ENCODE data around the gene YTHDC1. TPM values are rescaled to one million over a fixed set of nuclear protein-coding genes. Genes with fewer than 3 reads are reported as not detected.

YTHDC1 gene
- total RNA-seq, 1 experiment from 2014 or later: 10.0 TPM

- Histone ChIP-seq H3K36me3 (no peaks in the 10 kb centered on the region), H3K4me3 (no peak overlapping the region), H3K9me3 (no peaks in the 10 kb centered on the region), H3K27me3 (no peaks in the 10 kb centered on the region)
- DNase-seq: no peak
These were observed 16.7 kb upstream of the YTHDC1 start for GRCh38 chr4:68366600-68366999.

- H3K27me3 ChIP-seq: no peaks in the 10 kb centered on the region
- H3K36me3 ChIP-seq: no peaks in the 10 kb centered on the region
- no peak for DNase-seq
- H3K9me3 ChIP-seq: no peaks in the 10 kb centered on the region
- no peak overlapping the region for H3K4me3 ChIP-seq
These were observed 15.2 kb upstream of the YTHDC1 start for GRCh38 chr4:68365068-68365467.

- H3K4me3 ChIP-seq: no peak overlapping the region
- peak; percentile 16 for DNase-seq
- no peaks in the 10 kb centered on the region for H3K9me3 ChIP-seq
- H3K36me3 ChIP-seq: no peaks in the 10 kb centered on the region
- H3K27me3 ChIP-seq: no peaks in the 10 kb centered on the region
These were observed 11.3 kb upstream of the YTHDC1 start for GRCh38 chr4:68361146-68361589.

DNA sequence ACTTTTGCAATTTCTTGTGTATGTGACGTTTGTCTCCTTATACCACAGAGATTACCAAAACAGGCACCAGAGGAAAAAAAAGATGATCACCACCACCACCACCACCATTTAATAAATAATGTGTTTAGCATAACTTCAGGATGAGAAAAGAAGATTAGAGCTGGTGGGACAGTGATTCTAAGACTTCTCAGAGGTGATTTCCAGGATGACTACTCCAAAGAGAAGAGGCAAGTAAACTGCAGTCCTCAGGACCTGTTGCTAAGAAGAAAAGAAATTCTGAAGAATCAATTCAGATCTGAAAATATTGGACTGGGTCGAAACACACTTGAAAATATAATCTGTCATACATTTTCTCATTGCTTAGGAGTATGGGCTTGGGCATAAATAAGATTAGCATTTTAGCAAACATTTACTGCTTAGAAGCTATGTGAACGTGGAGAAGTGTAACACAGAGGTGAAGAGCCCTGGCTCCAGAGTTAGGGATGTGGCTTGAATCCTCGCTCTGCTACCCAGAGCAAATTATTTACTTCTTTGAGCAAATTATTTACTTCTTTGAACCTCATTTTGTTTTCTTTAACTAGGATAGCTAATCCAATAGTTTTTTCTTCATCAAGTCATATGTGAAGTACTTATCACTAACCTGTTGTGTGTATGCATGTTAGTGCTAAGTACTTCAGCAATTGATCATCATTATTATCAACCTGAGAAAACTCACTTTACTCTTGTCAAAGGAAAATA, 10.5 kb upstream of the YTHDC1 start:
- H3K4me3 ChIP-seq: no peak overlapping the region
- H3K27me3 ChIP-seq: no peaks in the 10 kb centered on the region
- H3K9me3 ChIP-seq: no peaks in the 10 kb centered on the region
- no peaks in the 10 kb centered on the region for H3K36me3 ChIP-seq
- DNase-seq: no peak

- Histone ChIP-seq H3K27me3 (no peaks in the 10 kb centered on the region), H3K36me3 (no peaks in the 10 kb centered on the region), H3K9me3 (no peaks in the 10 kb centered on the region), H3K4me3 (no peak overlapping the region)
- DNase-seq: no peak
These were observed 9.6 kb upstream of the YTHDC1 start for GRCh38 chr4:68359508-68359907.

- Histone ChIP-seq H3K4me3 (no peak overlapping the region), H3K36me3 (no peaks in the 10 kb centered on the region), H3K27me3 (no peaks in the 10 kb centered on the region), H3K9me3 (no peaks in the 10 kb centered on the region)
- DNase-seq: no peak
These were observed 9.1 kb upstream of the YTHDC1 start for GRCh38 chr4:68358988-68359387.

GRCh38 chr4:68352791-68353190, 2.9 kb upstream of the YTHDC1 start:
- no peak for DNase-seq
- no peaks in the 10 kb centered on the region for H3K9me3 ChIP-seq
- no peaks in the 10 kb centered on the region for H3K36me3 ChIP-seq
- no peak overlapping the region for H3K4me3 ChIP-seq
- H3K27me3 ChIP-seq: no peaks in the 10 kb centered on the region

GRCh38 chr4:68349279-68349648, 626 bp downstream of the YTHDC1 start:
- Histone ChIP-seq H3K9me3 (no peaks in the 10 kb centered on the region), H3K27me3 (no peaks in the 10 kb centered on the region), H3K36me3 (no peaks in the 10 kb centered on the region; the same call in 1 of the 2 replicates), H3K4me3 (peak overlapping the region; percentile 92)
- DNase-seq: peak; percentile 19

DNA sequence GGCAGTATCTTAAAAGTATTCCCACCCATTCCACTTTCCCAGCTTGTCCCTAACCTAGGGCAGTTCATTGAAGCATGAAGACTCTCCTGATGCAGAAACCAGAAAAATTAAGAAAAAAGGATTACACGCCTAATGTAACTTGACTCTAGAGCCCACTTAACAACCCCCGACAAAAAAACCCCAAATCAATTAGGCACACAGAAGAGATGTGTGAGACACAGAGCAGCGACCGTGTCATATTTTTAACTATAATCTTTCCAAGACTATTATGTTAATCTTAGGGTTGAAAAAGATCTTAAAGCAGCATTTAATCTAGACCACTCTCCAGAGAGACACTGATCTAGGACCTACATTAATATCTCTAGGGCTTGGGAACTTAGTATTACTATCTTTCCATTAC, 1.3 kb downstream of the YTHDC1 start:
- Histone ChIP-seq H3K9me3 (no peaks in the 10 kb centered on the region), H3K36me3 (no peaks in the 10 kb centered on the region; the same call in 1 of the 2 replicates), H3K27me3 (no peaks in the 10 kb centered on the region), H3K4me3 (peak overlapping the region; percentile 92)
- no peak for DNase-seq

- H3K4me3 ChIP-seq: peak overlapping the region; percentile 92
- H3K36me3 ChIP-seq: no peaks in the 10 kb centered on the region; the same call in 1 of the 2 replicates
- no peaks in the 10 kb centered on the region for H3K9me3 ChIP-seq
- no peak for DNase-seq
- no peaks in the 10 kb centered on the region for H3K27me3 ChIP-seq
These were observed 2.0 kb downstream of the YTHDC1 start for GRCh38 chr4:68347845-68348244.

DNA sequence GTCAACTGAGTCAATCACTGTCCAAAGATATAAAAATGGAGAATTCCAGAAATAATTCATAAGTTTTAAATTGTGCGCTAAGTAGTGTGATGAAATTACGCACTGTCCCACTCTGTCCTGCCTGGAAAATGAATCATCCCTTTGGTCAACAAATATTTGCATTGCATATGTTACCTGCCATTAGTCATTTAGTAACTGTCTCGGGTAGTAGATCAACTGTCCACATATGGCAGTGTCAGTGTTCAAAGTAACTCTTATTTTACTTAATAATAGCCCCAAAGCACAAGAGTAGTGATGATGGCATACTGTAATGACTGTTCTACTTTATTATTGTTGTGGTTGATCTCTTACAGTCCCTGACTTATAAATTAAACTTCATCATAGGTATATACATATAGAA, 3.4 kb downstream of the YTHDC1 start:
- DNase-seq: no peak
- H3K36me3 ChIP-seq: no peaks in the 10 kb centered on the region; the same call in 1 of the 2 replicates
- H3K4me3 ChIP-seq: no peak overlapping the region
- H3K27me3 ChIP-seq: no peaks in the 10 kb centered on the region
- no peaks in the 10 kb centered on the region for H3K9me3 ChIP-seq

DNA sequence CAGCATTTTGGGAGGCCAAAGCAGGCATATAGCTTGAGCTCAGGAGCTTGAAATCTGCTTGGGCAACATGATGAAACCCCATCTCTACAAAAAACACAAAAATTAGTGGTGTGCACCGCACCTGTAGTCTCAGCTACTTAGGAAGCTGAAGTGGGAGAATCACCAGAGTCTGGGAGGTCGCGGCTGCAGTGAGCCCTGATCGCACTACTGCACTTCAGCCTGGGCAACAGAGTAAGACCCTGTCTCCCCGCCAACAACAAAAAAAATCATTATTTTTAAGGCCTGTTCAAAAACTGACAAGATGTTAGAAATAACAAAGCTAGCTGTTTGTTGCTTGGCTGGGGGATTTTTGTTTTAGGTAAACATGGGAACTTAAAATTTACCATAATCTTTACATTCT, 5.1 kb downstream of the YTHDC1 start:
- H3K27me3 ChIP-seq: no peaks in the 10 kb centered on the region
- H3K4me3 ChIP-seq: no peak overlapping the region
- DNase-seq: no peak
- H3K36me3 ChIP-seq: no peaks in the 10 kb centered on the region; the same call in 1 of the 2 replicates
- H3K9me3 ChIP-seq: no peaks in the 10 kb centered on the region

GRCh38 chr4:68344049-68344448, 5.8 kb downstream of the YTHDC1 start:
- no peak for DNase-seq
- Histone ChIP-seq H3K36me3 (no peaks in the 10 kb centered on the region; the same call in 1 of the 2 replicates), H3K4me3 (no peak overlapping the region), H3K9me3 (no peaks in the 10 kb centered on the region), H3K27me3 (no peaks in the 10 kb centered on the region)

DNA sequence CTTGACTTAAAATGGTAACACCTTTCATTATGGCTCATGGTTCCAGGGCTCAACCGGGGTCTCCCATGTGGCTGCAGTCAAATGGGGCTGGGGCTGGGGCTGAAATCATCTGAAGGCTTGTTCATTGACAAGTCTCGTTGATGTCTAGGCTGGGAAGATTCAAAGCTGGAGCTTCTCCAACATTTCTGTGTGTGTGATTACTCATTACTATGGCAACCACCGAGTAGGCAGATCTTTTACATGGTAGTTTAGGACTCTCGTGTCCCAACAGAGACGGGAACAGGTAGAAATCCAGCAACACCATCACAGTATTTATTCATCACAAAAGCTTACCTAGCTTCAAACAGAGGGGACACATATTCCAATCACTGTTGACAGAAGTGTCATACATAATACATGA, 7.8 kb downstream of the YTHDC1 start:
- H3K9me3 ChIP-seq: no peaks in the 10 kb centered on the region
- no peaks in the 10 kb centered on the region for H3K27me3 ChIP-seq
- peaks cover 3% of the 10 kb centered on the region for H3K36me3 ChIP-seq
- H3K4me3 ChIP-seq: no peak overlapping the region
- DNase-seq: no peak

DNA sequence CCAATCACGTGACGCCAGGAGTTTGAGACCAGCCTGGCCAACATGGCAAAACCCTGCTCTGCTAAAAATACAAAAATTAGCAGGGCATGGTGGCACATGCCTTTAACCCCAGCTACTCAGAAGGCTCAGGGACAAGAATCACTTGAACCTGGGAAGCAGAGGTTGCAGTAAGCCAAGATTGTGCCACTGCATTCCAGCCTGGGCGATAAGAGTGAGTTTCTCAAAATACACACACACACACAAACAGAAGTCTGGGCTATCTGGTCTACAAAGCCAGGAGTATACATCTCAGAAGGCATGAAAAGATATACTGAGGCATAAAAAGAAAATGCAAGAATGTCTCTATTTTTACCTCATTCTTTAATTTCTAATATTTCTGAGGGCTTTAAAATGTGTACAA, 11.3 kb downstream of the YTHDC1 start:
- Histone ChIP-seq H3K36me3 (peaks cover 25% of the 10 kb centered on the region), H3K4me3 (no peak overlapping the region), H3K27me3 (no peaks in the 10 kb centered on the region), H3K9me3 (no peaks in the 10 kb centered on the region)
- no peak for DNase-seq

DNA sequence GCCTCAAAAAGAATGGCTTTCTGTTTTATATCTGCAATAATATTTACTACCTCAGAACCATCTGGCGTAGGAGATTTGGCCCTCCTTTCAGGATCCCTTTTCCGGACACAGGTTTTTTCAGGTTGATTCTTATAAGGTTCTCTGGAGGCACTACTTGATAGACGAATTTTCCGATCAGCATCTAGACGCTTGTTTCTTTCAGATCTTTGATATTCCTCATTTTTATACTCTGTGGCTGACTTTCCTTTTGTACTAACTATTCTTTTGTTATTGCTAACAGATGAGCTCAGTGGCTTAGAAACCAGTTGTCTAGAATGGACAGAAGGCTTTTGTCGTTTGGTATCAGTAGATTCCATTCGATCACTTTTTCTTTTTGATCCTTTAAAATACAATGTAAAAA, 12.4 kb downstream of the YTHDC1 start:
- DNase-seq: no peak
- Histone ChIP-seq H3K27me3 (no peaks in the 10 kb centered on the region), H3K36me3 (peaks cover 25% of the 10 kb centered on the region)

DNA sequence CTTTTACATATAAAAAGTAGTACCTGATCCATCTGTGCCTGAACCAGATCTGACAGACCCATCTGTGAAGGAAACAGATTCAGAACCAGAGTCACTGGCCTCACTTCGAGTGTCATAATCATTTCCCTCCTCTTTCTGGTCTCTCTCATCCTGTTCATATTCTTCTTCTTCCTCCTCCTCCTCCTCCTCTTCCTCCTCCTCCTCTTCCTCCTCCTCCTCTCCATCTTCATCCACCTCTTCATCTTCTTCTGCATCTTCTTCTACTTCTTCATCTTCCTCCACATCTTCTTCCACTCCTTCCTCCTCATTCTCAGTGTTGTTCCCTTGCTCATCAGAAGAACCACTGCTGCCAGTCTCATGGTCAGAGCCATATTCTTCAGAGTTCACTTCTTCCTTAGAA, 12.9 kb downstream of the YTHDC1 start:
- DNase-seq: no peak
- no peaks in the 10 kb centered on the region for H3K27me3 ChIP-seq

More for the DNA sequence above, 12.4 kb downstream of the YTHDC1 start:
- Histone ChIP-seq H3K9me3 (no peaks in the 10 kb centered on the region), H3K4me3 (no peak overlapping the region)

GRCh38 chr4:68336530-68336929, 13.4 kb downstream of the YTHDC1 start:
- no peak for DNase-seq
- Histone ChIP-seq H3K36me3 (peaks cover 32% of the 10 kb centered on the region), H3K27me3 (no peaks in the 10 kb centered on the region), H3K4me3 (no peak overlapping the region), H3K9me3 (no peaks in the 10 kb centered on the region)

More for the DNA sequence above, 12.9 kb downstream of the YTHDC1 start:
- Histone ChIP-seq H3K4me3 (no peak overlapping the region), H3K9me3 (no peaks in the 10 kb centered on the region), H3K36me3 (peaks cover 28% of the 10 kb centered on the region)
